GM10266 (cell line): ENCODE results near the gene MED22.
"Not testable (repeated sequence)": the region's sequence is repeated elsewhere in the genome, so short reads cannot be mapped to it uniquely, and the experiment has no call there.

Experiments used
- DNase-seq: peaks from one replicate; pipeline ENCODE4 v3.0.0; 2012; ENCODE audit errors: extremely low spot score
- TF ChIP-seq, protein P1 (sequence below): IDR thresholded peaks from 2 replicates; pipeline ENCODE4 v1.5.1; 2012; ENCODE audit warnings: mild to moderate bottlenecking, low read depth; ENCODE audit not compliant: control insufficient read depth, insufficient read depth; ENCODE audit errors: missing control alignments

The MED22 gene

DNA sequence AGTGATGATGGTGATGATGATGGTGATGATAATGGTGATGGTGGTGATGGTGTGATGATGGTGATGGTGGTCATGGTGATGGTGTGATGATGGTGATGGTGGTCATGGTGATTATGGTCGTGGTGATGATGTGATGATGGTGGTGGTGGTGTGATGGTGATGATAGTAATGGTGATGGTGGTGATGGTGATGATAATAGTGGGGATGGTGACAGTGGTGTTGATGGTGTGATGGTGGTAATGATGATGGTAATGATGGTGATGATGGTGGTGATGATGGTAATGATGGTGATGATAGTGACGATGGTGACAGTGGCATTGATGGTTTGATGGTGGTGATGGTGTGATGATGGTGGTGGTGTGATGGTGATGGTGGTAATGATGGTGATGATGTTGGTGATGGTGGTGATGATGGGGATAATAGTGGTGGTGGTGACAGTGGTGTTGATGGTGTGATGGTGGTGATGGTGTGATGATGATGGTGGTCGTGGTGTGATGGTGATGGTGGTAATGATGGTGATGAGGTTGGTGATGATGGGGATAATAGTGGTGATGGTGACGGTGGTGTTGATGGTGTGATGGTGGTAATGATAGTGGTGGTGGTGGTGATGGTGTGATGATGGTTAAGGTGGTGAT lies 34.7 kb upstream of the MED22 start:
- TF ChIP-seq, protein P1, sequence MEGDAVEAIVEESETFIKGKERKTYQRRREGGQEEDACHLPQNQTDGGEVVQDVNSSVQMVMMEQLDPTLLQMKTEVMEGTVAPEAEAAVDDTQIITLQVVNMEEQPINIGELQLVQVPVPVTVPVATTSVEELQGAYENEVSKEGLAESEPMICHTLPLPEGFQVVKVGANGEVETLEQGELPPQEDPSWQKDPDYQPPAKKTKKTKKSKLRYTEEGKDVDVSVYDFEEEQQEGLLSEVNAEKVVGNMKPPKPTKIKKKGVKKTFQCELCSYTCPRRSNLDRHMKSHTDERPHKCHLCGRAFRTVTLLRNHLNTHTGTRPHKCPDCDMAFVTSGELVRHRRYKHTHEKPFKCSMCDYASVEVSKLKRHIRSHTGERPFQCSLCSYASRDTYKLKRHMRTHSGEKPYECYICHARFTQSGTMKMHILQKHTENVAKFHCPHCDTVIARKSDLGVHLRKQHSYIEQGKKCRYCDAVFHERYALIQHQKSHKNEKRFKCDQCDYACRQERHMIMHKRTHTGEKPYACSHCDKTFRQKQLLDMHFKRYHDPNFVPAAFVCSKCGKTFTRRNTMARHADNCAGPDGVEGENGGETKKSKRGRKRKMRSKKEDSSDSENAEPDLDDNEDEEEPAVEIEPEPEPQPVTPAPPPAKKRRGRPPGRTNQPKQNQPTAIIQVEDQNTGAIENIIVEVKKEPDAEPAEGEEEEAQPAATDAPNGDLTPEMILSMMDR, result no peak
- no peak for DNase-seq

DNA sequence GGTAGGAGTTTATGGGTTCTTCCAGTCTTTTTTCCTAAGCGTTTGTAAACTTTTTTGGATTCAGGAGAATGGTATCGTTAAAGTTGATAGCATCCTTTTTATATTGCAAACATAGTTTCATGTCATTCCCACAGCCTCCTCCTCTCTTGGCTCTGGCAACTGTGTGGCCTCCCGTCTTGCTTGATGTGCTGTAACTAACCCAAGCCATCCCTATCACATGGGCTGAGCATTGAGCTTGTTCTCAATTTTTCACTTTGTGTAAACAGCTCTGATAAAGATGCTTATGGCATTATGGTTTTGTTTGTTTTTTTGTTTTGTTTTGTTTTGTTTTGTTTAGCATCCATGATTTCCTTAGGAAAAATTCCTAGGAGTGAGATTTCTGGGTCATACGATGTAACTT lies 32.8 kb upstream of the MED22 start:
- TF ChIP-seq, protein P1, result no peak

DNA sequence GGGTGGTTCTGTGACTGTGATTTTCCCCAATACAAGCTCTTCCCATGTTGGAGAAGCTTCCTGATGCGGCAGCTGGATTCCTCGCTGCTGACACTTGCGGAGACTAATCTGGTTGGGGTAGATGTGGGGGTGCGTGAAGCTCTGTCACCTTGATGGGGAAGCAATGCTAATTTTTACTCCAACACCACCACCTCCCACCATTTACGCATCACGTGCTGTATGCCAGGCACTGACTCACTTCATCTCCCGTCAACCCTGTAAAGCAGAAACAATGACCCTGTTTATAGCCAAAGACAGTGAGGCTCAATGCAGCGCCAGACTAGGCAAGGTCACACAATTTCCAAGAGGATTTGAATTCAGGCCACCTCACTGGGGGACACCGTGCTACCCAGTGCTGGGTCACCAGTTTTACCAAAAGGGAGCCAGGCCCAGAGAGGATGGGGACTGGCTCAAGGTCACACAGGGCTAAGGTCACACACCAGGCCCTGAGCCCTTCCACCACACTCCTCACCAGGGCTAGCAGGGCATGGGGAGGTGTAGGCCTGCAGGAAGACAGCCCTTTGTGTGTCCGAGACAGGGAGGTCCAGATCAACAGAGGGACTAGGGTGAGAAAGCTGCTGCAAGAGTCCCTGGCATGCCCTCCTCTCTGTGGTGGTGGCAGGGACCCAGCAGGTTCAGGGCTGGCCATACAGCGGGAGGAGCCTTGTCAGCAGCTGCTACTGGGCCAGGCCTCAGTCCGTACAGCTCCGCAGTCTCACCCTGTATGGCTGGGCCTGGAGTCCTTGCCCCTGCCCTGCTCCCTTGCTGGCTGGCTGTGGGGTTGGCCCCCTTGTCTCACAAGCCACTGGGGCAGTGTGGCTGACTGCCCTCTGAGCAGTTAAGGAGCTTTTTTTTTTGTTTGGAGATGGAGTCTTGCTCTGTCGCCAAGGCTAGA lies 31.5 kb upstream of the MED22 start:
- TF ChIP-seq, protein P1, result no peak
- DNase-seq, result no peak

More for the DNA sequence above, 32.8 kb upstream of the MED22 start:
- DNase-seq, result no peak

DNA sequence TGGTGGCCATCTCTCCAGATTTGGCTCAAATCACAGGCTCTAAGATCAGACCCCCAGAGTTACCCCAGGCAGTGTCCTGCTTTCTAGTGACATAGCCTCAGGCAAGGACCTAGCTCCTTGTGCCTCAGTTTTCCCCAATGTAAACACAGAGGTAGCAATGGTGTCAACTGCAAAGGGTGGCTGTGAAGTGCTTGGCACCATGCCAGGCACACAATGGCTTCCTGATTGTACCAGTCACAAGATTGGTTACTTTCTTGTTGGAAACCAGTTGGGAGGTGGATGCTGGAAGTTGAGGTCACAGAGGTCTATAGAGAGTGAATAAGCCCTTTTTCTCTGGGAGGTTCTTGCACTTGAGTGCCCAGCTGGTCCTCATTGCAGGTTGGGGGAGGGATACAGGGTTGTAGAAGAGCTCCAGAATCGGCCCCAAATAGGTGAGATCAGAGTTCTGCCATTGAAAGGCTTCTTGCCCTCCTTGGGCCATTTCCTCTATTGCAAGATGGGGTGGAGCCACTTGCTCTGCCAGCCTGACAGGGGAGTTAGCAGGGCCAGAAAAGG lies 30.6 kb upstream of the MED22 start:
- TF ChIP-seq, protein P1, result no peak

DNA sequence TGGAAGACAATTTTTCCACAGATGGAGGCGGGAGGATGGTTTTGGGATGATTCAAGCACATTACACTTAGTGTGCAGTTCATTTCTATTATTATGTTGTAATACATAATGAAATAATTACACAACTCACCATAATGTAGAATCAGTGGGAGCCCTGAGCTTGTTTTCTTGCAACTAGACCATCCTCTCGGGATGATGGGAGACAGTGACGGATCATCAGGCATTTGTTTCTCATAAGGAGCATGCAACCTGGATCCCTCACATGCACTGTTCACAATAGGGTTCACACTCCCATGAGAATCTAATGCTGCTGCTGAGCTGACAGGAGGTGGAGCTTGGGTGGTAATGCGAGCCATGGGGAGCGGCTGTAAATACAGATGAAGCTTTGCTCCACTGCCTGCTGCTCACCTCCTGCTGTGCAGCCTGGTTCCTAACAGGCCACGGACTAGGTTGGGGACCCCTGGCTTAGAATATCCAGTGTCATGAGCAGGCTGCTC lies 29.8 kb upstream of the MED22 start:
- DNase-seq, result no peak
- TF ChIP-seq, protein P1, result no peak

More for the DNA sequence above, 30.6 kb upstream of the MED22 start:
- no peak for DNase-seq

DNA sequence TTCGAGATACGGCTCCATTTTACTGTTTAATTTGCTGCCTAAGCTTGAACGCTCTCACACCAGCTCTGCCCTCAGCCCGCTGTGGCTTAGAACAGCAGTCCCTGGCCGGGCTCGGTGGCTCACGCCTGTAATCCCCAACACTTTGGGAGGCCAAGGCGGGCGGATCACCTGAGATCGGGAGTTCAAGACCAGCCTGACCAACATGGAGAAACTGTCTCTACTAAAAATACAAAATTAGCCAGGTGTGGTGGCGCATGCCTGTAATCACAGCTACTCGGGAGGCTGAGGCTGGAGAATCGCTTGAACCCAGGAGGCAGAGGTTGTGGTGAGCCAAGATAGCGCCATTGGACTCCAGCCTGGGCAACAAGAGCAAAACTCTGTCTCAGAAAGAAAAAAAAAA lies 29.3 kb upstream of the MED22 start:
- not testable (repeated sequence) for DNase-seq

DNA sequence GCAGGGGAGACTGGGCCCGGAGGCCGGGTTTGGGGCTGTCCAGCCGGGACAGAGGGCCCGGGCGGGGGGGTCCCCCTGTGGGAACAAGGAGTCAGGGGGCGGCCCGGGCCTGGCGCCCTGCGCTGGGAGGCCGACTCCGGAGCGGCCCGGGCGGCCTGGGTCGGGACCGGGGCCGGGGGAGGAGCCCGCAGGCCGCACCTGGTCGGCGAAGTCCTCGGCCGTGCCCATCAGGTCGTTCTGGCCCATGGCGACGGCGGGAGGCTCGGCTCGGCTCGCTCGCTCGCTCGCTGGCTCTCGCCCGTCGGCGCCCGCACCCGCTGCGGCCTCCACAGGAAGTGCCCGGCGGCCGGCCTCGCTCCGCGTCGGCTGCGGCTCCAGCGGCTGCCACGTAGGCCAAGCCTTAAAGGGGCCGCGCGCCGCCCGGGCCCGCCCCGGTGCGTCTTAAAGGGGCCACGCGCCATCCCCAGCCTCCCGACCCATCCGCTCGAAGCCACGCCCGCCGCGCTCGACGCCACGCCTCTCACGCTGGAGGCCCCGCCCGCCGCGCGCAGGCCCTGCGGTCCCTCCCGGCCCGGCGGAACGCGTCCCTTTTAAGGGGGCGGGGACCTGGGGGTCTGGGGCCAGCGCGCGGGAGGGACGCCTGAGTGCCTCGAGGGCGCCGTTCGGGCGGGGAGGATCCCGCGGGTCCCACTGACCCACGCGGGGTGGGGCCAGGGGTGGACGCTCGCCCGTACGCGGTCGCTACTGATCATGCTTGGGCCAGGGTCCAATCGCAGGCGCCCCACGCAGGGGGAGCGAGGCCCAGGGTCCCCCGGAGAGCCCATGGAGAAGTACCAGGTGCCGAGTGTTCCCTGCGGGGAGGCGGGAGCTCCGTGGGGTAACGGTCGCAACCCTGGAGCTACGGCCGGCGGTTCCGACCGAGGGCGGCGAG lies 28.1 kb upstream of the MED22 start, which contains the start of the genes STKLD1 and SURF4:
Gene STKLD1, plus strand, starts transcription at position 643 of the 931 bp plus-strand sequence. Its CDS starts 108 bp downstream, at position 751.
Gene SURF4, minus strand, starts transcription at position 337 of the 931 bp plus-strand sequence. Its CDS starts 91 bp downstream, at position 246.
- TF ChIP-seq, protein P1, result no peak
- DNase-seq, result peak; percentile 100
